Measurements from ENCODE around the gene CCNK.

The CCNK gene

DNA sequence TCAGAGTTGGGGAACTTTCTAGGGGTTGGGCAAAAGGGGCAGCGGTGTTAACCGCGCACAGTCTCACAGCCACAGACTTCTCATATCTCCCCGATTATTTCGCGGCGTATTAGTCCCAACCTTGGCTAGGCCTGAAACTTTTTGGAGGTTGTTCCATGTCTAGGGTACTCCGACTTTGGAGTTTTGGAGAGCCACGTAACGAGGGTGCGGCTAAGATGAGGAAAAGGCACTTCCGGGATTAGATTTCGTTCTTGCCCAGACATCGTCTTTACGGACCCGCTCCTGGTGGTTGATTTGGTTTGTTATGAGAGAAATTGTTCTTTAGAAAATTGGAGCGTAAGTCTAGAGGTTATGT, 513 bp downstream of the CCNK start:
- no peak for ATAC-seq

DNA sequence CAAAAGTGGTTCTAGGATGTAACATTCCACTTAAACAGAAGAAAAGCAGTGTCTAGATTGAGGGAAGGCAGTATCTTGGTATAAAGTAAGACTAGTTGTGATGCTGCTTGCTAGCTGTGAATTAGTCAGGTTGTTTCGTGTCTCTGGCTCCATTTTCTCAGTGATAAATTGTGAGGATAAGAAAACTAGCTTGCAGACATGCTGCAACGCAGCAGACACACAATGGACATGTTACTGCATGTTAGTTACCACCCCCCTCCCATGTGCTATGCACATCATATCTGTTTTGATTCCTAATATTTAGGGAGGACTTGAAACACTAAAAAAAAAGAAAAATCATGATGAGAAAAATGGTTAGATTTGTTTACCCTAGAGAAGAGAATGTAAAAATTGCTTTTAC, 2.9 kb downstream of the CCNK start:
- no peak for ATAC-seq
- TF ChIP-seq, protein P1, sequence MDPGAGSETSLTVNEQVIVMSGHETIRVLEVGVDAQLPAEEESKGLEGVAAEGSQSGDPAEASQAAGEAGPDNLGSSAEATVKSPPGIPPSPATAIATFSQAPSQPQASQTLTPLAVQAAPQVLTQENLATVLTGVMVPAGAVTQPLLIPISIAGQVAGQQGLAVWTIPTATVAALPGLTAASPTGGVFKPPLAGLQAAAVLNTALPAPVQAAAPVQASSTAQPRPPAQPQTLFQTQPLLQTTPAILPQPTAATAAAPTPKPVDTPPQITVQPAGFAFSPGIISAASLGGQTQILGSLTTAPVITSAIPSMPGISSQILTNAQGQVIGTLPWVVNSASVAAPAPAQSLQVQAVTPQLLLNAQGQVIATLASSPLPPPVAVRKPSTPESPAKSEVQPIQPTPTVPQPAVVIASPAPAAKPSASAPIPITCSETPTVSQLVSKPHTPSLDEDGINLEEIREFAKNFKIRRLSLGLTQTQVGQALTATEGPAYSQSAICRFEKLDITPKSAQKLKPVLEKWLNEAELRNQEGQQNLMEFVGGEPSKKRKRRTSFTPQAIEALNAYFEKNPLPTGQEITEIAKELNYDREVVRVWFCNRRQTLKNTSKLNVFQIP (CRISPR knock-in tag; IDR thresholded peaks at IDR 0.05; ENCODE audit: borderline replicate concordance, low read depth): no peak
- TF ChIP-seq TCF4 (CRISPR knock-in tag; IDR thresholded peaks at IDR 0.05; ENCODE audit: borderline replicate concordance): no peak
- no peak for TF ChIP-seq ZNF565 (CRISPR knock-in tag; conservative IDR thresholded peaks at IDR 0.05; ENCODE audit: low read depth)
- no peak for TF ChIP-seq ZNF8 (CRISPR knock-in tag; IDR thresholded peaks at IDR 0.05)
- no peak for TF ChIP-seq ZNF70 (CRISPR knock-in tag; IDR thresholded peaks at IDR 0.05)
- no peak for TF ChIP-seq ZC3H10 (CRISPR knock-in tag; IDR thresholded peaks at IDR 0.05)
- TF ChIP-seq SNAI2 (CRISPR knock-in tag; IDR thresholded peaks at IDR 0.05): no peak
- no peak for TF ChIP-seq ZFP30 (CRISPR knock-in tag; IDR thresholded peaks at IDR 0.05)
- no peak for TF ChIP-seq ESRRG (CRISPR knock-in tag; IDR thresholded peaks at IDR 0.05)
- TF ChIP-seq CSDC2 (CRISPR knock-in tag; IDR thresholded peaks at IDR 0.05): no peak
- TF ChIP-seq, protein P2, sequence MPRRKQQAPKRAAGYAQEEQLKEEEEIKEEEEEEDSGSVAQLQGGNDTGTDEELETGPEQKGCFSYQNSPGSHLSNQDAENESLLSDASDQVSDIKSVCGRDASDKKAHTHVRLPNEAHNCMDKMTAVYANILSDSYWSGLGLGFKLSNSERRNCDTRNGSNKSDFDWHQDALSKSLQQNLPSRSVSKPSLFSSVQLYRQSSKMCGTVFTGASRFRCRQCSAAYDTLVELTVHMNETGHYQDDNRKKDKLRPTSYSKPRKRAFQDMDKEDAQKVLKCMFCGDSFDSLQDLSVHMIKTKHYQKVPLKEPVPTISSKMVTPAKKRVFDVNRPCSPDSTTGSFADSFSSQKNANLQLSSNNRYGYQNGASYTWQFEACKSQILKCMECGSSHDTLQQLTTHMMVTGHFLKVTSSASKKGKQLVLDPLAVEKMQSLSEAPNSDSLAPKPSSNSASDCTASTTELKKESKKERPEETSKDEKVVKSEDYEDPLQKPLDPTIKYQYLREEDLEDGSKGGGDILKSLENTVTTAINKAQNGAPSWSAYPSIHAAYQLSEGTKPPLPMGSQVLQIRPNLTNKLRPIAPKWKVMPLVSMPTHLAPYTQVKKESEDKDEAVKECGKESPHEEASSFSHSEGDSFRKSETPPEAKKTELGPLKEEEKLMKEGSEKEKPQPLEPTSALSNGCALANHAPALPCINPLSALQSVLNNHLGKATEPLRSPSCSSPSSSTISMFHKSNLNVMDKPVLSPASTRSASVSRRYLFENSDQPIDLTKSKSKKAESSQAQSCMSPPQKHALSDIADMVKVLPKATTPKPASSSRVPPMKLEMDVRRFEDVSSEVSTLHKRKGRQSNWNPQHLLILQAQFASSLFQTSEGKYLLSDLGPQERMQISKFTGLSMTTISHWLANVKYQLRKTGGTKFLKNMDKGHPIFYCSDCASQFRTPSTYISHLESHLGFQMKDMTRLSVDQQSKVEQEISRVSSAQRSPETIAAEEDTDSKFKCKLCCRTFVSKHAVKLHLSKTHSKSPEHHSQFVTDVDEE (CRISPR knock-in tag; IDR thresholded peaks at IDR 0.05): no peak
- TF ChIP-seq, protein P3, sequence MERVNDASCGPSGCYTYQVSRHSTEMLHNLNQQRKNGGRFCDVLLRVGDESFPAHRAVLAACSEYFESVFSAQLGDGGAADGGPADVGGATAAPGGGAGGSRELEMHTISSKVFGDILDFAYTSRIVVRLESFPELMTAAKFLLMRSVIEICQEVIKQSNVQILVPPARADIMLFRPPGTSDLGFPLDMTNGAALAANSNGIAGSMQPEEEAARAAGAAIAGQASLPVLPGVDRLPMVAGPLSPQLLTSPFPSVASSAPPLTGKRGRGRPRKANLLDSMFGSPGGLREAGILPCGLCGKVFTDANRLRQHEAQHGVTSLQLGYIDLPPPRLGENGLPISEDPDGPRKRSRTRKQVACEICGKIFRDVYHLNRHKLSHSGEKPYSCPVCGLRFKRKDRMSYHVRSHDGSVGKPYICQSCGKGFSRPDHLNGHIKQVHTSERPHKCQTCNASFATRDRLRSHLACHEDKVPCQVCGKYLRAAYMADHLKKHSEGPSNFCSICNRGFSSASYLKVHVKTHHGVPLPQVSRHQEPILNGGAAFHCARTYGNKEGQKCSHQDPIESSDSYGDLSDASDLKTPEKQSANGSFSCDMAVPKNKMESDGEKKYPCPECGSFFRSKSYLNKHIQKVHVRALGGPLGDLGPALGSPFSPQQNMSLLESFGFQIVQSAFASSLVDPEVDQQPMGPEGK (CRISPR knock-in tag; IDR thresholded peaks at IDR 0.05; ENCODE audit: borderline replicate concordance): no peak
- TF ChIP-seq ISL1 (CRISPR knock-in tag; IDR thresholded peaks at IDR 0.05): no peak
- TF ChIP-seq, protein P4, sequence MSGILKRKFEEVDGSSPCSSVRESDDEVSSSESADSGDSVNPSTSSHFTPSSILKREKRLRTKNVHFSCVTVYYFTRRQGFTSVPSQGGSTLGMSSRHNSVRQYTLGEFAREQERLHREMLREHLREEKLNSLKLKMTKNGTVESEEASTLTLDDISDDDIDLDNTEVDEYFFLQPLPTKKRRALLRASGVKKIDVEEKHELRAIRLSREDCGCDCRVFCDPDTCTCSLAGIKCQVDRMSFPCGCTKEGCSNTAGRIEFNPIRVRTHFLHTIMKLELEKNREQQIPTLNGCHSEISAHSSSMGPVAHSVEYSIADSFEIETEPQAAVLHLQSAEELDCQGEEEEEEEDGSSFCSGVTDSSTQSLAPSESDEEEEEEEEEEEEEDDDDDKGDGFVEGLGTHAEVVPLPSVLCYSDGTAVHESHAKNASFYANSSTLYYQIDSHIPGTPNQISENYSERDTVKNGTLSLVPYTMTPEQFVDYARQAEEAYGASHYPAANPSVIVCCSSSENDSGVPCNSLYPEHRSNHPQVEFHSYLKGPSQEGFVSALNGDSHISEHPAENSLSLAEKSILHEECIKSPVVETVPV (CRISPR knock-in tag; IDR thresholded peaks at IDR 0.05): no peak
- TF ChIP-seq OSR1 (CRISPR knock-in tag; IDR thresholded peaks at IDR 0.05): no peak
- TF ChIP-seq RARB (CRISPR knock-in tag; IDR thresholded peaks at IDR 0.05): no peak
- TF ChIP-seq, protein P5, sequence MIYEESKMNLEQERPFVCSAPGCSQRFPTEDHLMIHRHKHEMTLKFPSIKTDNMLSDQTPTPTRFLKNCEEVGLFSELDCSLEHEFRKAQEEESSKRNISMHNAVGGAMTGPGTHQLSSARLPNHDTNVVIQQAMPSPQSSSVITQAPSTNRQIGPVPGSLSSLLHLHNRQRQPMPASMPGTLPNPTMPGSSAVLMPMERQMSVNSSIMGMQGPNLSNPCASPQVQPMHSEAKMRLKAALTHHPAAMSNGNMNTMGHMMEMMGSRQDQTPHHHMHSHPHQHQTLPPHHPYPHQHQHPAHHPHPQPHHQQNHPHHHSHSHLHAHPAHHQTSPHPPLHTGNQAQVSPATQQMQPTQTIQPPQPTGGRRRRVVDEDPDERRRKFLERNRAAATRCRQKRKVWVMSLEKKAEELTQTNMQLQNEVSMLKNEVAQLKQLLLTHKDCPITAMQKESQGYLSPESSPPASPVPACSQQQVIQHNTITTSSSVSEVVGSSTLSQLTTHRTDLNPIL (CRISPR knock-in tag; IDR thresholded peaks at IDR 0.05; ENCODE audit: low read depth): no peak
- TF ChIP-seq BACH2 (CRISPR knock-in tag; IDR thresholded peaks at IDR 0.05; ENCODE audit: borderline replicate concordance): no peak

More for the DNA sequence above, 513 bp downstream of the CCNK start:
- TF ChIP-seq, protein P4 (CRISPR knock-in tag; IDR thresholded peaks at IDR 0.05): no peak
- TF ChIP-seq, protein P2 (CRISPR knock-in tag; IDR thresholded peaks at IDR 0.05): no peak
- TF ChIP-seq ISL1 (CRISPR knock-in tag; IDR thresholded peaks at IDR 0.05) (no peak), TOX (CRISPR knock-in tag; IDR thresholded peaks at IDR 0.05; ENCODE audit: borderline replicate concordance) (no peak), GLIS3 (CRISPR knock-in tag; IDR thresholded peaks at IDR 0.05) (no peak), ZC3H10 (CRISPR knock-in tag; IDR thresholded peaks at IDR 0.05) (no peak), ARNTL (CRISPR knock-in tag; IDR thresholded peaks at IDR 0.05; ENCODE audit: borderline replicate concordance, low read depth) (no peak), ZNF70 (CRISPR knock-in tag; IDR thresholded peaks at IDR 0.05) (no peak), PPARA (CRISPR knock-in tag; IDR thresholded peaks at IDR 0.05; ENCODE audit: borderline replicate concordance) (no peak), RARB (CRISPR knock-in tag; IDR thresholded peaks at IDR 0.05) (no peak)

Data from SK-N-SH treated with all-trans-retinoic acid at 6 μM for 48 hours (cell line).